Stimulated activated CD8-positive, alpha-beta memory T cell treated with anti-CD3 and anti-CD28 coated beads, Interleukin-12 subunit alpha, Interleukin-12 subunit beta, amount 100 ng/mL, for 4 hours (primary cell): ENCODE measurements around the gene ABCC1.

ENCODE experiments used
- DNase-seq: peaks from one replicate; pipeline ENCODE4 v3.0.0-alpha.2; 2020; ENCODE audit warnings: low read depth

The ABCC1 gene

DNA sequence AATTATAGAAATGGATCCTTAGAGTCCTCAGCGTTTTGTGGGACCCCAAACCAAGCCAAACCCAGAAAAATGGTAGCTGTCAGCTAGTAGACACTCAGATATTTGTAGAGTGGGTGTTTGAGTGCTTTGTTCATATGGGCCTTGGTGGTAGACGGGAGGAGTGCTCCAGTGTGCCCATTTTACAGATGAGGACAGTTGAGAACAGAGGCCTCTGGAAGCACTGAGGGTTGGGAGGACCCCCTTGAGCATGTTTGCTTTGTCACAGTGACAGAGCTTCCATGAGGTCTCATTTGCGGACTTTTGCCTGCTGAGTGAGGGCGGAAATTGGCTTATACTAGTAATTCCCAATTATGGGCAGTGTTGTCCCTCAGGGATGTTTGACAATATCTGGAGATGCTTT, 162.2 kb downstream of the ABCC1 start:
- DNase-seq, result no peak

DNA sequence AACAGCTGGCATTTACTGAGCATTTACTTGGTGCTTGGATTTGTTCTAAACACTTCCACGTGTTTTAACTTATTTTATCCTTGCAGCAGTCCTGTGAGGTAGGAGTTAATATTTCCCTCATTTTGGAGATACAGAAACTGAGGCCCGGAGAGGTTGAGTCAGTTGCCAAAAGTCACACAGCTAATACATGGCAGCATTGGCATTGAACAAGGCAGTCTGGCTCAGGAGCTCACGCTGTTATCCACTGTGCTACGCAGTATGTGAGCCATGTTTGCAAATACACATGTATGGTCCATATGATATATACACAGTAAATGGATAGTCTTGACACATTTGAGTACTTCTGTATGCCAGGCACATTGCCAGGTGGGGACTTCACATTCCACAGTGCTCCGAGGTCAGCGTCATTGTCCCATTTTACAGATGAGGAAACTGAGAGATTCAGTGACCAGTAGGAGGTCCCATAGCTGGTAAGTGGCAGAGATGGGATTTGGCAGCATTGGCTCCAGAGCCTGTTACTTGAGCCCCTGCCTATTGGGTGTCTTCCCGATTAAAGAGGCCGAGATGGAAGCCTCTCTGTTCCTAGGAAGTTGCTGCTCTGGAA, 163.1 kb downstream of the ABCC1 start:
- no peak for DNase-seq

DNA sequence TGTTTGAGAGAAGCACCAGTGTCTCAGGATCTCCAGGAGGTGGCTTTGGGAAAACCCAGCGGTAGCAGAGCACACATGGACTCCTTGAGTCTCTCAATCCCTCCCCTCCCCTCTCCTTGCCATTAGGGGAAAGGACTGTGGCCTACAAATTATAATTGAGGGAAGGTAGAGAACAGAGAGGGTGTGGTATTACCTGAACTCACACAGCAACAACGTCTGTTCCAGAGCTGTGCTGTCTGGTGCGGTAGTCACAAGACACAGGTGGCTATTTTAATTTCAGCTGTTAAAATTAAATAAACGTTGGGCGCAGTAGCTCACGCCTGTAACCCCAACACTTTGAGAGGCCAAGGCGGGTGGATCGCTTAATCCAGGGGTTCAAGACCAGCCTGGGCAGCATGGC, 163.7 kb downstream of the ABCC1 start:
- no peak for DNase-seq

DNA sequence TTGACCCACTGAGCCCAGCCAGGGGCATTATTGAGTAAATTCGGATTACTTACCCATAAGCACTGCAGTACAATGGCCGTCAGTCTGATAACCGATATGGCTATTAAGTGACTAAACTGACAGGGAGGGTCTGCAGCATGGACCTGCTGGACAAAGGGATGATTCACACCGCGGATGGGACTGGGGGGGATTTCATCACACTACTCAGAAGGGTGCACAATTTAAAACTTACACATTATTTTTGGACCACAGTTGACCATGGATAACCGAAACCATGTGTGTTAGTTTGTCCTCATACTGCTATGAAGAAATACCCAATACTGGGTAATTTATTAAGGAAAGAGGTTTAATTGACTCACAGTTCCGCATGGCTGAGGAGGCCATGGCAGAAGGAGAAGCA, 167.4 kb downstream of the ABCC1 start:
- no peak for DNase-seq

DNA sequence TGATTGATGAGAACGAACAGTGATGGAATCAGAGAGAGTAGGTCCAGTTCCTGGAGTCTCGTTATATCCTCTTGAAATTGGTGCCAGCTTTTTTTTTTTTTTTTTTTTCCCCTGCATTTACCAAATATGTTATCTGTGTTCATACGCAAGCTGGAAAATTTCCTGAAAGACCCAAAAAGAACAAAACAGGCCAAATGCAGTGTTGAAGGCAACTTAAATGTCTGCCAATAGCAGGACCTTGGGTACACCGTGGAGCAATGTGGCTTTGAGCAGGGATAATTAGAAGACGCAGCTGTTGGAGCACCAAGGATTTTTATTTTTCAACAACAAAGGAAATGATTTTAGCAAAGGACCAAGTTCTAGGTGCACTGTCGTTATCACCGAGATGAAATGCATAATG, 168.9 kb downstream of the ABCC1 start:
- DNase-seq, result no peak

DNA sequence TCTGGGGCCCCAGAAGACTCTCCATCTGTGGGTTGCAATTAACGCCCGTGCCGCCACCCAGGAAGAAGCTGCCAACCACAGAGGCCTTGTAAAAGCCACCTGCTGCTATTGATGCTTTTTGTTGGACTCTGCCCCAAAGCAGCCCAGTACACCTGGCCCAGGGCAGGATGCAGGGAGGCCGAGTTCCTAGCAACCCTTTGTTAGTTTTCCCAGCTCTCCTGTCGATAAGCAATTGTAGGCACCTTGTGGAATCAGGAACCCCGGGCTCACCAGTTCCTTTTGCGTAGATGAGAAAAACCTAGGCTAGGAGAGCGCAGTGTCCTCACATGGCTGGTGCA, 170.6 kb downstream of the ABCC1 start:
- DNase-seq, result no peak

DNA sequence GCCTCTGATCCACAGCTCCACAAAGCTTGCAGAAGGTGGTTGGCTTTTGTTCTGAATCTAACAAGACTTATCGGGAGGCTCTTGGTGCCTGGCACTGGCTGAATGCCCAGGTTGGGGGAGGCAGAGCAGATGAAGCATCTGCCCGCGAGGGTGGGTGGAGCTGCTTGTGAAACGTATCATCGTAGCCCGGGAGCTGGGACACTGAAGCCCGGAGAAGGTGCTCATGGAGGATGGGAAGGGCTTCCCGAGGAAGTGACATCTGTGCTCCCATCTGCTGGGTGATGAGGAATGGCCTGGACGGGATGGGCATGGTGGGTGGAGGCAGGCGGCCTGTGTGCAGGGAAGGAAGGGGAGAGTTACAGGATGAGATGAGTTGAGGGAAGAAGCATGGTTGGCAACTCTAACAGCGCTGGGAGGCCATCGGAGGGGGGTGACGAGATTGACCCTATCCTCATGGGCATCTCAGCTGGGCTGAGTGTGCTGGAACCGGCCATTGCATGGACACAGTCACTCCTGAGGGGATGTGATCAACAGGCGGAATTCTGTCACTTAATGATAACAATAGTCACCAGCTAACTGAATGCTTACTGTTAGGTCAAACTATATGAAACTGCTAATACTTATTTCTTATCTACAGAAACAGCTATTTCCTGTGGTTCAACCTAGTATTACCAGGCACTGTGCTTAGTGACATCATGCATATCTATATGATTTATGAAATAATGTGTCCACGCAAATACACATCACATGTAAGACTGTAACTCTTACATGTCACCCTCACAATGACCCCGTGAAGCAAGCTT, 171.2 kb downstream of the ABCC1 start:
- DNase-seq, result no peak

DNA sequence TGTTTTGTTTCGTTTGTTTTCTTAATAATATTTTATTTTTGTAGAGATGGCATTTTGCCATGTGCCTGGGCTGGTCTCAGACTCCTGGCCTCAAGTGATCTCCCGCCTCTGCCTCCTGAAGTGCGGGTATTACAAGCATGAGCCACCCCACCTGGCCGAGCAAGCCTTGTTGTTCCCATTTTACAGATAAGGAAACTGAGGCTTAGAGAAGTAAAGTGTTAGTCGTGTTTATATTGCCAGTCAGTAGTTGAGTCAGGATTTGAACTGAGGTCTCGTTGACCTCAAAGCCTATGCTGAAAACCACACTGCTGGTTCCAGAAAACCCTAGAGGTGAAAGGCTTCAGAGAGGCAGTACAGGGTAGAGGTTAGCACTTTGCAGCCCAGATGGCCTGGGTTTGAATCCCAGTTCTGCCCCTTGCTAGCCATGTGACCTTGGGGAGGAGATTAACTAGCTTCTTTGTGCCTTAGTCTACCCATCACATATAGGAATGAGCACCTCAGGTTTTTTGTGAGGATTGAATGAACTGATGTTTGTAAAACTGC, 171.8 kb downstream of the ABCC1 start:
- no peak for DNase-seq

DNA sequence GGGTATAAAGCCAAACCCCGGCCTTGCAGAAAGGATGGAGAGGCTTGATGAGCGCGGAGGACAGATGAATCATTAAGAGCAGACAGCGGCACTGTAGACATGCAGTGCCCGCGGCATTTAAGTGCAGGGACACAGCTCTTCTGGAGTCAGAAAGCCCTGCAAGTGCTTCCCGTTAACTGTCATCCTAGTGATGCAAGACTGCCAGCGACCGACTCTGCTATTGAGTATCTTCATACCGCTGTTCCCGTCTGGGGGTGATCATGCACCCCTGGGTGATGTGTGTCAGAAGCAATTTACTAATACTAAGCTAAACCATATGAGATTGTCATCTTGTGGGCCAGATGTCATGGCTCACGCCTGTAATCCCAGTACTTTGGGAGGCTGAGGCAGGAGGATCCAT, 172.8 kb downstream of the ABCC1 start:
- no peak for DNase-seq

DNA sequence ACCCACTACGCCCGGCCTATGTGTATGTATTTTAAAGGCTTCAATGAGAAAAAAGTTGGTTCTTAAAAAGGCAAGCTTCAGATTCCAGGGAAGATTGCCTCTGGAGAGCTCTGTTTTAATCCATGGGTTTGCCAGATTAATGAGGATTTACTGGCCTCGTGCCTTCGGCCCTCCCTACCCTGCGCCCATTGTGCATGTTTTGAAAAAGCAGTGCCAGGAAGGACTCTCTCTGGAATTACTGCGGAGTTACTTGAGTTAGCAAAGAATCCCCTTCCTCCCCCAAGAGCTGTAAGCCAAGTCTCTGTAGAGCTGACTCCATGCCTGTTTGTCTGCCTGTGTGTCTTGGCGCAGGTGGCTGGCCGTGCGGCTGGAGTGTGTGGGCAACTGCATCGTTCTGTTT, 175.0 kb downstream of the ABCC1 start:
- no peak for DNase-seq

DNA sequence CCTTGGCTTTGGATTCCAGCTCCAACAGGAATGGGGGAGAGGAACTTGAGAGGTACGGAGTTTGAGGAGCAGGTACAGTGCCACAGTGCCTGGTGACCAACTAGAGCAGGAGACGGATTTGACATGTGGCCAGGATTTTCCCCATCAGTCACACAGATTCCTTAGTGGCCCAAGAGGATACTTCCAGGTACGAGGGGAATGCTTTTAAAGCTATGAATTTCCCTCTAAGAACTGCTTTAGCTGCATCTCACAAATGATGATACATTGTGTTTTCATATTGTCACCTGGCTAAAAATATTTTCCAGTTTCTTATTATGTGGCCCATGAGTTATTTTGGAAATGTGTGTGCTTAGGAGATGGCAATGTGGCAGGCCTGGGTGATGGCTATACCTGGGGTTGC, 175.6 kb downstream of the ABCC1 start:
- no peak for DNase-seq

DNA sequence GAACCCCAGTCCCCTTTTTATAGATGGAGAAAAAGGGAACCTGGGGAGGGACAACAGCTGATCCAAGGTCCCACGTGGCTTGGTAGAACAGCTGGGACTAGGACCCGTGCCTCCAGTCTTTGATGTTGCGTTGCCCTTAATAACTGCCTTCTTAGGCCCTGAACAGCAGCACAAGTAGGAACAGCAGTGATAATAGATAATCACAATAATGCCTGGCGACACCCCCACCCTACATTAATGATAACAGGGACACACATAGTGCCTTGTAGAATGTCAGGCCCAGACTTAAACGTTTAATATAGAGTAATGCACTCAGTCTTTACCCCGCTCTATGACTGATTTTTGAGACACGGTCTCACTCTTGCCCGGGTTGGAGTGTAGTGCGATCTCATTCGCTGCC, 177.5 kb downstream of the ABCC1 start:
- DNase-seq, result no peak

DNA sequence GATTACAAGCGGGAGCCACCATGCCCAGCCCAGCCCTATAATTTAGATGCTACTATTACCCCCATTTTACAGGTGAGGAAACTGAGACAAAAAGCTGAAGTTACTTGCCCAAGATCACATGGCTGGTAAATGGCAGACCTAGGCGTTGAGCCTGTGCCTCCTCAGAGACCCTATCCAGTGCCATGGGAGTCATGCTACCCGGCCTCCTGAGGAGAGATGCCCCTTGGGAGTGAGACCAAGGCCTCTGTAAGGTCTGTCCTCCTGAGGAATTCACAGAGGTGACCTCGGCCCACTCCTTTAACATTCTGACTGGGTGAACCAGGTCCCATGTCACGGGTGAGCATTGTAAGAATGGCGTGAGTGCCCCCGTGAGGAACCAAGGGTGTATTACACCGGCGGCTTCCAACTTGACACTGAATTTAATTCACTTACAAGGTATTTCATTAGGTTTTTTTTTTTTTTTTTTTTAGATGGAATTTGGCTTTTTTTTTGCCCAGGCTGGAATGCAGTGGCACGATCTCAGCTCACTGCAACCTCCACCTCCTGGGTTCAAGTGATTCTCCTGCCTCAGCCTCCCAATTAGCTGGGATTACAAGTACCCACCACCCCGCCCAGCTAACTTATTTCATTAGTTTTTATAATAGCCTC, 178.2 kb downstream of the ABCC1 start:
- peak; percentile 26 for DNase-seq

DNA sequence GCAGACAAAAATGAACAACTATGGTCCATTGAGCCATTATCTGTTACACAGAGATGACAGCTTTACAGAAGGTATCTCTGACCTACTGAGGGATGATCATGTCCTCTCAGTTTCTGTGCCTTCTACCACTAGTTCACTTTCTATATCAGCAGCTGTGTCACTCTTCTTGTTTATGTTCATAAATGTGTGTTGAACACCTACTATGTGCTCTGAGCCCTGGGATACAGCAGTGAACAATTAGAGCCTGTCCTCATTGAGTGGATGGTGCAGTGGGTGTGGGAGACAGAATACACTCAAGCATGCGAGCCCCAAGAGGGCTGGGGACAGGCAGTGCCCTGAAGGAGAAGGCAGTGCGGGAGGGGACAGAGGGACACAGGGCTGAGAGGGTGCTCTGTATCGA, 181.8 kb downstream of the ABCC1 start:
- DNase-seq, result no peak

DNA sequence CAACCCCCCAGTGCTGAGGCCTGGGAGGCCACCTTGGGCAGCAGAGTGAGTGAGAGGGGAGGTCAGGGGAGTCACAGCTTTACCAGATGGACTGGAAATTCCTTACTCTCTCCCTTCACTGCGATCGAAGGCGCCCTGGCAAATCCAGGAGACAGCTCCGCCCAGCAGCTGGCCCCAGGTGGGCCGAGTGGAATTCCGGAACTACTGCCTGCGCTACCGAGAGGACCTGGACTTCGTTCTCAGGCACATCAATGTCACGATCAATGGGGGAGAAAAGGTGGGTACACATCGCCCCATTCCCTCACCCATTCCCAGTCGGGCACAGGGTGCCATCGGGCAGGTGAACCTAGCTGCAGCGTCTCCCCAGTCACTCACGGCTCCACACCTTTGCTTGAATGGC, 182.2 kb downstream of the ABCC1 start:
- no peak for DNase-seq

DNA sequence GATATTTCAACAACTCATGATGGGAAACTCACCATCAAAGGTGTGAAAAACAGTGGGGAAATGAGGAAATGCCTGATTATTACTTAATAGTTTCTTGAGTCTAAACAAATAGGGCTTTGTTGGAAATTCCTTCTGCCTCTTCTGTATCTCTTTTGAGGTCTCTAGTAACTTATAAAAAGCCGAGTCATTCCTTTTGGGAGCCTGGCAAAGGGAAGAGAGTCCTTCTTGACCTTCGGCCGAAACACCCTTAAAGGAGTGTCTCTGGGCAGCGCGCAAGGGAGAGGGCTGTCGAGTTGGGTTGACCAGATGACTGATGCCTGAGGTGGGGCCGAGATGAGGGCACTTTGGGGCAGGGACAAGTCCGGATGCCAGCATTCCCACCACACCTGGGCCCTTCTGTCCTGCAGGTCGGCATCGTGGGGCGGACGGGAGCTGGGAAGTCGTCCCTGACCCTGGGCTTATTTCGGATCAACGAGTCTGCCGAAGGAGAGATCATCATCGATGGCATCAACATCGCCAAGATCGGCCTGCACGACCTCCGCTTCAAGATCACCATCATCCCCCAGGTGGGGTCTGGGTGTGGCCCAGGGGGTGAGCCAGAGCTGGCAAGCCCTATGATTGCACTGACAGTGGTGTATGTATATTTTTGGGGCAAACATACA, 184.7 kb downstream of the ABCC1 start:
- no peak for DNase-seq

DNA sequence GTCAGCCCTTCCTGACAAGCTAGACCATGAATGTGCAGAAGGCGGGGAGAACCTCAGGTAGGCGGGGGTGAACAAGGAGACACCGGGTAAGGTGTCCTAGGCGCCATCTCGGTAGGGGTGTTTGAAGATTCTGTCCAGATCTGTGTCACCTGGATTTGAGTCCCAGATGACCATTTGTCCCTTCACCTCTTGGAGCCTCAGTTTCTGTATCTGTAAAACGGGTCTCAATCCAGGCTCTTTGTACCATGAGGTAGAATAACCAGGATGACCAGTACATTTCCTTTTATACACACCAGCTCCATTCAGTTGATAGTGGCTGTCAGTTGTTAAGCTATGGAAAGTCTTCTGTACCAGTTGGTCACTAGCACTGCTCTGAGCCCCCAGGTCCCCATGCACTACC, 187.2 kb downstream of the ABCC1 start:
- no peak for DNase-seq

DNA sequence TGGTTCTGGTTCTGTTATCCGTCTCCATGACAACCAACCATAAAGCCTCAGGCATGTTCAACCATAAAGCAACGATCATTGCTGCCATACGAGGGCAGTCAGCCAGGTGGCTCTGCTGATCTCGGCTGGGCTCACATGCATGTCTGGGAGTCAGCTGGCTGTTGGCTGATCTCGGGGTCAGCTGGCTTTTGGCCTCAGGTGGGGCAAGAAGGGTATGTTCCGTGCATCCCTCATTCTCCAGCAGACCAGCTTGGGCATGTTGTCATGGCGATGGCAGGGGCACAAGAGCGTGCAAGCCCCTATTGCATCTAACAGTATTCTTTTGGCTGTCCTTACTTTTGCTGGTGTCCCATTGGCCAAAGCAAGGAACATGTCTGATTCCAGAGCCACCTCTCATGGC, 187.7 kb downstream of the ABCC1 start:
- no peak for DNase-seq

DNA sequence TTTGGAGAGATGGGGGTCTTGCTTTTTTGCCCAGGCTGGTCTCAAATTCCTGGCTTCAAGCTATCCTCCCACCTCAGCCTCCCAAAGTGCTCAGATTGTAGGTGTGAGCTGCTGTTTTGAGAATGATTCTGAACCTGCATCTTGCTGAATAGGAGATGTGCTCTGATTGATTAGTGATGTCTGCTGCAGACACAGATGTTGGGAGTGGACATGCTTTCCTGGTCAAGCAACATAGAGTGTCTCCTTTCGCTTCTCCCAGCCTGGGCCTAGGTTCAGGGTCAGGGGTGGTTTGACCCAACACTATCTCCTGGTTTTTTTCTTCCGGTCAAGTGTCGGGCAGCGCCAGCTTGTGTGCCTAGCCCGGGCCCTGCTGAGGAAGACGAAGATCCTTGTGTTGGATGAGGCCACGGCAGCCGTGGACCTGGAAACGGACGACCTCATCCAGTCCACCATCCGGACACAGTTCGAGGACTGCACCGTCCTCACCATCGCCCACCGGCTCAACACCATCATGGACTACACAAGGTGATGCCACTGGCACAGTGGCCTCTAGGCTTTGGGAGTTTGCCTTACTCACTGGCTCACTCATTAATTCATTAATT, 188.7 kb downstream of the ABCC1 start:
- no peak for DNase-seq

DNA sequence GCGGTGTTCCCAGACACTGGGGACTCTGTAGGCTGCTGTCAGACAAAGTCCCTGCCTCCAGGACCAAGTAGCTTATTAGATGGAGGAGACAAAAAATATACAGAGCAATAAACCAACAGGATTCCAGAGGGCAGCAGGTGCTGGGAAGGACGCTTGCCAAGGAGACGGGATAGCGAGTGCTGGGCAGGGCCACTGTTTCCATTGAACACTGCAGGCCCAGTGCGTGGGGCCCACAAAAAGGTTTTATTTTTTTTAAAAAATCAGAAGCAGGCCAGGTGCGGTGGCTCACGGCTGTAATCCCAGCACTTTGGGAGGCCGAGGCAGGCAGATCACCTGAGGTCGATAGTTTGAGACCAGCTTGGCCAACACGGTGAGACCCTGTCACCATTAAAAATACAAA, 189.6 kb downstream of the ABCC1 start:
- no peak for DNase-seq

DNA sequence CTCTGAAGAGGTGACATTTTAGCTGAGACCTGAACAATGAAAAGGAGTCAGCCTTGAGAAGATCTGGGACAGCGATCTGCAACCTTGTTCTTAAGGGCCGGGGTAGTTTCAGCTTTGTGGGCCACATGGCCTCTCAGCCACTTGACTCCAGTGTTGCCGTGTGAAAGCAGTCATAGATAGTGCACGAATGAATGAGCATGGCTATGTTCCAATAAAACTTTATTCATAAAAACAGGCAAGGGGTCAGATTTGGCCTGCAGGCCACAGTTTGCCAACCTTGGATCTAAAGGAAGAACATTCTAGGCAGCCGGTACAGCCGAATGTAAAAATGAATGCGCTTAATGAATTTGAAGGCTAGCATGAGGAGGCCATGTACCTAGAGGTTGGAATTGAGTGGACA, 190.4 kb downstream of the ABCC1 start:
- DNase-seq, result no peak

DNA sequence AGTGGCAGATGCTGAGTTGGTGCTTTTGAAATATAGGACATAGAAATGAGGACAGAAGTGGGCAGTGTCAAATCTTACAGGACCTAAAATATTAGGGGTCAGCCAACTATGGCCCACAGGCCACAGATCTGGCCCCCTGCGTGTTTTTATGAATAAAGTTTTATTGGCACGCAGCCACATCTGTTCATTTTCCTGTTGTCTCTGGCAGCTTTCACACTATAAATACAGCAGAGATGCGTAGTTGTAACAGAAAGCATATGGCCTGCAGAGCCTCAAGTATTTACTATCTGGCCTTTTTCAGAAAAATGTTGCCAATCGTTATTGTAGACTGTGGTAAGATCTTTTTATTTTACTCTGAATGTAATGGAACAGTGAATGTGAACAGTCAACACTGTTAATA, 191.1 kb downstream of the ABCC1 start:
- DNase-seq, result no peak

DNA sequence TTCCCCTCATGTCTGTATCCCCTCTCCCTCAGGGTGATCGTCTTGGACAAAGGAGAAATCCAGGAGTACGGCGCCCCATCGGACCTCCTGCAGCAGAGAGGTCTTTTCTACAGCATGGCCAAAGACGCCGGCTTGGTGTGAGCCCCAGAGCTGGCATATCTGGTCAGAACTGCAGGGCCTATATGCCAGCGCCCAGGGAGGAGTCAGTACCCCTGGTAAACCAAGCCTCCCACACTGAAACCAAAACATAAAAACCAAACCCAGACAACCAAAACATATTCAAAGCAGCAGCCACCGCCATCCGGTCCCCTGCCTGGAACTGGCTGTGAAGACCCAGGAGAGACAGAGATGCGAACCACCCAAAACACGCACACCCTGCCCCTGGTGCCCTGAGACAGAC, 191.7 kb downstream of the ABCC1 start:
- no peak for DNase-seq
